OCI-LY3 (cell line): Measurements from ENCODE around the gene KDM4C.

ENCODE experiments used
- CTCF ChIP-seq: fragments of 200-600, 300-600 bp; sonication (generic); IDR thresholded peaks from 2 replicates; pipeline ENCODE4 v1.5.1; 2014; ENCODE audit warnings: antibody characterized with exemption, low read length, low read depth
- EZH2phosphoT487 ChIP-seq: fragments of 200-600 bp; shearing (Covaris generic); IDR thresholded peaks from 2 replicates; pipeline ENCODE4 v1.6.1; 2018; ENCODE audit warnings: antibody characterized with exemption, mixed run types, low read depth

DNA sequence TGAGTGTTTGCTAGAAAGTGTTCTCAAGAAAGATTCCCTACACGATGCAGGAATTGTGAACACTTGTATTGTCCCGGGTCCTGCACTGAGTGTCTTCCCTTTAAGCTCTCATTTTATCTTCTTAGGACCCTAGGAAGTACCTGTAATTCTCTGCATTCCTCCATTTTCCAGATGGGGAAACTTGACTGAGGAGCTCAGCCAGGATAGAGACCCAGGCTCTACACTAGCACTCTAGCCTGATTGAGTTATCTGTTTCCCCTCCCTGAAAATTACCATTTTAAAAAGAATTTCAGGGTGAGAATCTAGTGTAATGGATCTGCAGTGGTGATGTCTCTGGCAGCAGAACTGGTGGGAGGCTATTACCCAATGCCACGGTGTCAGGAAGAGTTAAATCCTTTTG lies 453.9 kb downstream of the KDM4C start:
- TF ChIP-seq CTCF = no peak
- no peak for TF ChIP-seq EZH2phosphoT487
